NCI-H187 treated with DMSO at 0.1 percent for 48 hours (cell line): ENCODE measurements around the gene NDUFS2.
A peak's percentile ranks its signal among the peaks of the same experiment; 100 is the strongest.

Experiments used
- DNase-seq: peaks from one replicate; lab custom pipeline; 2025; lab: John Stamatoyannopoulos, UW

NDUFS2 gene

GRCh38 chr1:161201836-161202712, at the start of gene NDUFS2:
TSS of gene NDUFS2 (plus strand) at chr1:161202367. CDS start at chr1:161202386, 19 bp downstream.
- peak; percentile 99 for DNase-seq

GRCh38 chr1:161153176-161153575, 49.0 kb upstream of the NDUFS2 start:
- DNase-seq = no peak

GRCh38 chr1:161153682-161154337, 48.4 kb upstream of the NDUFS2 start, which contains the start of gene UFC1:
TSS of gene UFC1 (plus strand) at chr1:161153978. CDS start at chr1:161153998, 20 bp downstream.
- peak; percentile 90 for DNase-seq

- no peak for DNase-seq
These were observed 44.3 kb upstream of the NDUFS2 start for GRCh38 chr1:161157867-161158266.

GRCh38 chr1:161158316-161159010, 43.7 kb upstream of the NDUFS2 start:
- DNase-seq = no peak

GRCh38 chr1:161159087-161159912, 42.9 kb upstream of the NDUFS2 start, which contains the start of gene USP21:
TSS of gene USP21 (plus strand) at chr1:161159500. CDS start at chr1:161160641, 1,141 bp downstream.
- peak; percentile 90 for DNase-seq

- DNase-seq = no peak
These were observed 42.3 kb upstream of the NDUFS2 start for GRCh38 chr1:161159913-161160243.

GRCh38 chr1:161160671-161161145, 41.5 kb upstream of the NDUFS2 start:
- DNase-seq = no peak

- no peak for DNase-seq
These were observed 40.5 kb upstream of the NDUFS2 start for GRCh38 chr1:161161652-161162051.

GRCh38 chr1:161162052-161162451, 40.1 kb upstream of the NDUFS2 start:
- no peak for DNase-seq

- no peak for DNase-seq
These were observed 39.4 kb upstream of the NDUFS2 start for GRCh38 chr1:161162806-161163205.

- no peak for DNase-seq
These were observed 38.4 kb upstream of the NDUFS2 start for GRCh38 chr1:161163793-161164192.

GRCh38 chr1:161164901-161165610, 37.1 kb upstream of the NDUFS2 start:
- DNase-seq = no peak

- DNase-seq = peak; percentile 100
These were observed 36.2 kb upstream of the NDUFS2 start, which contains the start of gene PPOX for GRCh38 chr1:161165742-161166668. TSS of gene PPOX (plus strand) at chr1:161166426. CDS start at chr1:161166848, 422 bp downstream.

- DNase-seq = no peak
These were observed 35.3 kb upstream of the NDUFS2 start for GRCh38 chr1:161166669-161167548.

- DNase-seq = no peak
These were observed 33.3 kb upstream of the NDUFS2 start for GRCh38 chr1:161168906-161169305.

GRCh38 chr1:161171191-161171590, 31.0 kb upstream of the NDUFS2 start:
- DNase-seq = no peak

- no peak for DNase-seq
These were observed 30.5 kb upstream of the NDUFS2 start for GRCh38 chr1:161171696-161172095.

- no peak for DNase-seq
These were observed 29.8 kb upstream of the NDUFS2 start for GRCh38 chr1:161172349-161172748.
